GM10266 (cell line): ENCODE measurements around the gene LIX1.
"Not testable (repeated sequence)": the region's sequence is repeated elsewhere in the genome, so short reads cannot be mapped to it uniquely, and the experiment has no call there.

Experiments
- DNase-seq: peaks from one replicate; pipeline ENCODE4 v3.0.0; 2012; ENCODE audit errors: extremely low spot score
- CTCF ChIP-seq: IDR thresholded peaks from 2 replicates; pipeline ENCODE4 v1.5.1; 2012; ENCODE audit warnings: mild to moderate bottlenecking, low read depth; ENCODE audit not compliant: control insufficient read depth, insufficient read depth; ENCODE audit errors: missing control alignments

The LIX1 gene

GRCh38 chr5:97085459-97086181 is 56.8 kb downstream of the LIX1 start:
- DNase-seq = no peak
- no peak for TF ChIP-seq CTCF

GRCh38 chr5:97084782-97085458 is 57.5 kb downstream of the LIX1 start:
- not testable (repeated sequence) for DNase-seq

GRCh38 chr5:97078958-97079743 is 63.3 kb downstream of the LIX1 start:
- DNase-seq = no peak
- no peak for TF ChIP-seq CTCF

- no peak for TF ChIP-seq CTCF
- no peak for DNase-seq
These were observed 65.2 kb downstream of the LIX1 start for GRCh38 chr5:97077246-97077645.

GRCh38 chr5:97076098-97076497 is 66.3 kb downstream of the LIX1 start:
- no peak for DNase-seq
- TF ChIP-seq CTCF = no peak

GRCh38 chr5:97075649-97076048 is 66.8 kb downstream of the LIX1 start:
- TF ChIP-seq CTCF = no peak

GRCh38 chr5:97074859-97075489 is 67.4 kb downstream of the LIX1 start:
- TF ChIP-seq CTCF = no peak
- no peak for DNase-seq

More at GRCh38 chr5:97075649-97076048, 66.8 kb downstream of the LIX1 start:
- DNase-seq = no peak
